ENCODE measurements around the gene PORCN.

Gene PORCN

GRCh38 chrX:48508400-48509244, at the start of gene PORCN:
Gene PORCN, plus strand, starts transcription at chrX:48508992. Its CDS starts 829 bp downstream, at chrX:48509821.
- peak; percentile 74 for DNase-seq

- DNase-seq: no peak
Observed at GRCh38 chrX:48459483-48459882, 49.3 kb upstream of the PORCN start.

GRCh38 chrX:48460031-48460430, 48.8 kb upstream of the PORCN start:
- DNase-seq: no peak

DNA sequence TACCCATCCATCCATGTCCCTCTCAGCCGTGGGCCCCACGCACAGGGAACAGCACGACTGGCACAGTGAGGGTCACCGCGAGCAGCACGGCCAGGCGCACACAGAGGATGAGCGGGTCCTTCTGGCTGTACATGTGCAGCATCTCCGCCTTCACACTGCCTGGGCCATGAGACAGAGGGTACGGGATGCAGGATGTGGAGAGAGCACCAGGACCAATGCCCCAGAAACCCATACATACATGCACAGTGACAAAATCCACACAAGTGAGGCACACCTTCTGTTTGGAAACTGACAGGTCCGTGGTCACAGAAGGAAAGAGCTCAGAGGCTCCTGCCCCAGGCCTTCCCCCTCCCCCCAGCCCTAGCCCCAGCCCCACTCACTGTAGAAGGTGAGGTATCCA, 48.2 kb upstream of the PORCN start:
- no peak for DNase-seq

GRCh38 chrX:48461830-48462229, 47.0 kb upstream of the PORCN start:
- DNase-seq: no peak

DNA sequence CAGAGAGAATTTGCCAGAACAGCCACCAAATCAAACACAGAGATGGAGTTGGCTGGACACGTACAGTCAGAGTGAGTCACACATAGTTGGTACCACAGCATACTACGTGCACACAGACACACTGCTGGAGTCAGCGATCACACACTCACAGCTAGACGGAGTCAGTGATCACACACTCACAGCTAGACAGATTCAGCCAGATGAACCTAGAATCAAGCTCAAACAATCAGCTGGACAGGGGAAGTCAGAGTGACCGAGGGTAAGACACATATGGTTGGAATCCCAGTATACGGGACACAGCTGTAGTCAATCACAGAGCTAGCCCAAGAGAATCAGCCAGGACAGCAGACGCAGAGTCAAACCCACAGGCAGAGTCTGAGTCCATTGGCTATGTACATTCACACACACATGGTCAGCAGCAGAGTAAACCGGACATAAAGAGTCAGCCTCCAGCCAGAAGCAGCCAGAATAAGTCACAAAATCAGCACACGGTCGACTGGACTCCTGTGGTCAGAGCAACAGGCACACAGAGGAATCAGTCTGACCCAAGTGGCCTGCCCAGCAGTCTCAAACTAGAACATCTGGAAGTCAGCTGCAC, 43.4 kb upstream of the PORCN start:
- peak; percentile 11 for DNase-seq

DNA sequence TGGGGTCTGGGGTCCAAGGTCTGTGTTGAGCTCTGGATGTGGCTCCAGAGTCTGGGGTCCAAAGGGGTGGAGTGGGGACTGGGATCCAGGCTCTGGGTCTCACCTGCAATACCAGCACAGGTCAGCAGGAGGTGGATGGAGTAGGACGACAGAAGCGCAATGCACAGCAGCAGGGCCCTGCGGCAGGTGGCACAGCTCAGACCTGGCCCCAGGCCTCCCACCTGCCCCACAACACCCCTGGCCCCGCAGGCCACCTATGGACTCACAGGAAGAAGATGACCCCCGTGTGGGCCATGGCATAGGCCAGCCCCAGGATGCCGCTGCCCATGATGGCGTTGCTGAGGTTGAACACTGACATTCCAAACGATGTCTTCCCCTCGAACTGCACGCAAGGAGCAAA, 42.1 kb upstream of the PORCN start:
- peak; percentile 20 for DNase-seq

GRCh38 chrX:48467281-48467761, 41.5 kb upstream of the PORCN start:
- peak; percentile 8 for DNase-seq

DNA sequence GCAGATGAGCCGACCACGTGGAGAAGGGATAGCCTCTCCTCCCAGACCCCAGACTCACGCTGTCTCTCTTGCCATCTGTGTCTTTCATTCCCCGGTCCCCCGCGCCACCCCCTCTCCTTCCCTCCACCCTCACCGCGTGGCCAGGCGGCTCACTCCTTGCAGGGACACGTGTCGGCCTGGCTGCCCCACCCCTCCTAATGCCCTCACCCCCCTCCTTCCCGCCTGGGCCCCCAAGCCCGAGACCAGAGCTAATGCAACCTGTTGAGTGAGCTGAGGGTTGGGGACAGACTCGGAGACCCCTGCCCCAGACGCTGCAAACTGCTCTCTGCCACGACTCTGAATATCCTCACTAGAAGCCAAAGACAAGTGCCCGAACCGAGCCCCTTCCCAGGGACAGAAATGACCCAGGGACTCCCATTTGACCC, 40.5 kb upstream of the PORCN start:
- DNase-seq: no peak

- DNase-seq: peak; percentile 36
Observed at GRCh38 chrX:48468693-48469691, 39.8 kb upstream of the PORCN start.

DNA sequence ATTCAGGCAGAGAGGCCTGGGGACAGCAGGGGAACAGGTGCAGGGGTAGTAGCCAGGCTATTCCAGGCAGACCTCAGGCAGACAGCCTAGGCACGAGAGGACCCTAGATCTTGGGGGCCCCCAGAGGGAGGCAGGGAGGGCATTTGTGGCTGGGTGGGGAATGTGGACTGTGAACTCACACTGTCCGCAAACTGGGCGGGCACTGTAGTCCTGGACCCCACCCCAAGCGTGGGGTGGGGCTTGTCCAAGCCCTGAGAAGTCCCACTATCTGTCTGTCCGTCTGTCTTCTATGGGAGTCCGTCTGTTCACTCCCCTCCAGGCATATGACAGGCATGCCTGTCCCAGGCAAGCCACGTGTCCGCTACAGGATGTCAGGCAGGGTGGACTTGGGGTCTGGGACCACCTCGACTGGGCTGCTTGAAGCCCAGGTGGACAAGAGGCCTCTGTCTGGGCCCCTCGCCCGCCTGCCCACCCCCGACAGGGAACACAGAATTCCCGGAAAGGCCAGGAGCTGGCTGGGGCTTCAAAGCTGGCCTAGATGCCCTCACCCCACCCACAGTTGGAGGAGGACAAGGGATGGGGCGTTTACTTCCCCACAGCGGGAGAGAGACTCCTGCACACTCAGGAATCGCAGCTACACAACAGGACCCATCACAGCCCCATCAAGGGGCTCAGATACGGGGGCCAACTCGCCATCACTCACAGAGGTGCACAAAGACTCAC, 38.5 kb upstream of the PORCN start, which contains the start of gene SLC38A5:
SLC38A5 (minus strand) TSS at position 151 of the 723 bp plus-strand sequence. CDS start 2,336 bp downstream, outside the sequence.
- DNase-seq: peak; percentile 9

DNA sequence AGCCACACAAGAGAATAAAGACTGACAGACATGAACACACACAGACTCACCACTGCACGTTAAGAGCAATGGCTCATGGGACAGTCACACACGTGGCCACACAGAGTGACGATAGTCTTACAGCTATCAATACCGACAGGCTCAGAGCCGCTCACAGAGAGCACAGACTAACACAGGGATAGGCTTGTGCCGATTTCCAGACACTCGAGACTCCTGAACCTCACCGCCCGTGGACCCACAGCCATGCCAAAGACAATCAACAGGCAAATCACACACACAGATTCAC, 38.0 kb upstream of the PORCN start:
- peak; percentile 5 for DNase-seq

- no peak for DNase-seq
Observed at GRCh38 chrX:48471504-48471903, 37.3 kb upstream of the PORCN start.

DNA sequence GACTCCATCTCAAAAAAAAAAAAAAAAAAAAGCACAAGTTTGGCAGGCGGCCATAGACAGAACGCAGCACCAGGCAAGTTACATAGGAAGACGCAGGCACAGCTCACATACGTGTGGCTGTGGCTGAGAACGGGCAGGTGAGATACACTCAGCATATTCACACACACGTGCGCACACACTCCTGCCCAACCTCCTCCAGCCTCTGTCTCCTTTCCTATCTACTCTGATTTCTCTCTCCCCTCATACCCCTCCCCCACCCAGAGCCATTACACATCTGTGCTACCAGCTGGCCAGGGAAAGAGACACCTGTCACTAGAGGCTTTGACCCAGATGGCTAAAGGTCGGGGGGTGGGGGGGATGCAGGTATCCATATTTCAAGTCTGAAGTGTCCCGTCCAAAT, 36.6 kb upstream of the PORCN start:
- DNase-seq: no peak

DNA sequence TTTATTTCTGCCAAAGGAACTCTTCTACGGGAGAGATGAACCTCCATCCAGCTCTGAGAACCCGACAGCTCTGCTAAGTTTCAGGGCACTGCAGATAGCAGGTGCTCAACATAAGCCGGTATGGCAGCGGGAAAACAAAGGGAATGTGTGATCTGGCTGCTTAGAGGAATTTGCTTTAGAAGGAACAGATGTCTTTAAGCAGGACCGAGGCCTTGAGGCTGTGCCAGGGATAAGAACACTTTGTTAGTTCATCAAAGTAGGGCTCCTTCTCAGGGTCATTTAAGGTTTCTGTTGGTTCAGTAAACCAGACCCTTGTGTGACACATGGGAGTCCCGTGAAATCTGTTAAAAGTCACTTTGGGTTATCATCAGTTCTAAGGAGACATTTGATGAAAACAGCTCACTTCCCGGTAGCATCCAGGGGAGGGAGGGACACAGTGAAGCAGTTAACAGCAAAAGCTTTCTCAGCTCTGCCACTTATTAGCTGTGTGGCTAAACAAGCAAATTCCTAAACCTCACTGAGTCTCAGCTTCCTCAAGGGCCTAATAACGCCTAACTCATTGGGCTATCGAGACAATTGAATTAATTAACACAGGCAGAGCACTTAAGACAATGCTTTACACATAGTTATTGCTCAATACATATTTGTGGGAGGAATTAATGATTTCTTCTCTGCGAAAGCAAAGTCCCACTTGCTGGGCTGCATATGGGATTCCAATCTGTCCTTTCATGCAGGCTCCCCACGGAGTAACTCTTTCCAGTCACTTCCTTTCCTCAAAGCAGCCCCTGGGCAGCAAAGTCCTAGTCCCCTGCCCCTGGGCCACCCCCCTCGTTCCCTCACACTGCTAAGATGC, 35.7 kb upstream of the PORCN start:
- no peak for DNase-seq

GRCh38 chrX:48473704-48473990, 35.1 kb upstream of the PORCN start:
- DNase-seq: no peak

GRCh38 chrX:48474127-48474526, 34.7 kb upstream of the PORCN start:
- peak; percentile 54 for DNase-seq

DNA sequence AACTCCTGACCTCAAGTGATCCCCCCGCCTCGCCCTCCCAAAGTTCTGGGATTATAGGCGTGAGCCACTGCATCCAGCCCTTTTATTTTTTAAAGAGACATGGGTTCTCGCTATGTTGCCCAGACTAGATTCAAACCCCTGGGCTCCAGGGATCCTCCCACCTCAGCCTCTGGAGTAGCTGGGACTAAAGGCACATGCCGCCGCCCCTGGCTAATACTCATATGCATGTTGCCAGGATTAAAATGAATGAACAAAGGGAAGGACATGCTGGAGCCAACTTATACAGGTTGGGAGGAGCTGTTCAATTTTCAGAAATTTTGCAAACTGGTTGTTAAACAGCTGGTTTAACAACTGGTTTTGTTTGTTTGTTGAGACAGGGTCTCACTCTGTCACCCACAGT, 34.2 kb upstream of the PORCN start:
- DNase-seq: no peak

GRCh38 chrX:48475296-48475695, 33.5 kb upstream of the PORCN start:
- no peak for DNase-seq

- peak; percentile 69 for DNase-seq
Observed at GRCh38 chrX:48475774-48476577, 32.8 kb upstream of the PORCN start, which contains the start of gene FTSJ1. Gene FTSJ1, plus strand, starts transcription at chrX:48476199. Its CDS starts 1,849 bp downstream, at chrX:48478048.

- no peak for DNase-seq
Observed at GRCh38 chrX:48476919-48477318, 31.9 kb upstream of the PORCN start.

All from 8988T (cell line).